ENCODE data around the gene ADPRHL1.

- no peak for TF ChIP-seq ETV6 (CRISPR knock-in tag; IDR thresholded peaks at IDR 0.05)
- no peak for TF ChIP-seq ZNF532 (CRISPR knock-in tag; IDR thresholded peaks at IDR 0.05; ENCODE audit: borderline replicate concordance)
- TF ChIP-seq SOX15 (CRISPR knock-in tag; IDR thresholded peaks at IDR 0.05) = no peak
- TF ChIP-seq CTCF (IDR thresholded peaks at IDR 0.05) = no peak
- TF ChIP-seq, protein P1, sequence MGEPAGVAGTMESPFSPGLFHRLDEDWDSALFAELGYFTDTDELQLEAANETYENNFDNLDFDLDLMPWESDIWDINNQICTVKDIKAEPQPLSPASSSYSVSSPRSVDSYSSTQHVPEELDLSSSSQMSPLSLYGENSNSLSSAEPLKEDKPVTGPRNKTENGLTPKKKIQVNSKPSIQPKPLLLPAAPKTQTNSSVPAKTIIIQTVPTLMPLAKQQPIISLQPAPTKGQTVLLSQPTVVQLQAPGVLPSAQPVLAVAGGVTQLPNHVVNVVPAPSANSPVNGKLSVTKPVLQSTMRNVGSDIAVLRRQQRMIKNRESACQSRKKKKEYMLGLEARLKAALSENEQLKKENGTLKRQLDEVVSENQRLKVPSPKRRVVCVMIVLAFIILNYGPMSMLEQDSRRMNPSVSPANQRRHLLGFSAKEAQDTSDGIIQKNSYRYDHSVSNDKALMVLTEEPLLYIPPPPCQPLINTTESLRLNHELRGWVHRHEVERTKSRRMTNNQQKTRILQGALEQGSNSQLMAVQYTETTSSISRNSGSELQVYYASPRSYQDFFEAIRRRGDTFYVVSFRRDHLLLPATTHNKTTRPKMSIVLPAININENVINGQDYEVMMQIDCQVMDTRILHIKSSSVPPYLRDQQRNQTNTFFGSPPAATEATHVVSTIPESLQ (CRISPR knock-in tag; IDR thresholded peaks at IDR 0.05) = no peak
- no peak for TF ChIP-seq TEAD4 (CRISPR knock-in tag; IDR thresholded peaks at IDR 0.05)
- TF ChIP-seq ATF3 (CRISPR knock-in tag; conservative IDR thresholded peaks at IDR 0.05) = no peak
Measured at GRCh38 chr13:113428871-113429607, 24.2 kb downstream of the ADPRHL1 start.
